Measurements from ENCODE around the gene SNAPC2. TPM values are rescaled to one million over a fixed set of nuclear protein-coding genes. Genes with fewer than 3 reads are reported as not detected.

Gene SNAPC2
- total RNA-seq: 9.5 and 19.7 TPM in 2 replicates

GRCh38 chr19:7919610-7920518, at the start of gene SNAPC2:
TSS of gene SNAPC2 (plus strand) at chr19:7920338. CDS start at chr19:7920367, 29 bp downstream.

GRCh38 chr19:7874076-7874896, 45.9 kb upstream of the SNAPC2 start, which contains the start of gene PRR36:
TSS of gene PRR36 (minus strand) at chr19:7874390. CDS start at chr19:7873689, 701 bp downstream.

GRCh38 chr19:7888145-7888825, 31.9 kb upstream of the SNAPC2 start, which contains the start of gene LRRC8E:
TSS of gene LRRC8E (plus strand) at chr19:7888510. CDS start at chr19:7895604, 7,094 bp downstream.

GRCh38 chr19:7903244-7904073, 16.7 kb upstream of the SNAPC2 start, which contains the start of gene MAP2K7:
TSS of gene MAP2K7 (plus strand) at chr19:7903877. CDS start at chr19:7903945, 68 bp downstream.

GRCh38 chr19:7914598-7915045, 5.5 kb upstream of the SNAPC2 start, which contains the start of gene TGFBR3L:
TSS of gene TGFBR3L (plus strand) at chr19:7914830.

GRCh38 chr19:7926021-7926726, 6.0 kb downstream of the SNAPC2 start, which contains the start of gene CTXN1:
TSS of gene CTXN1 (minus strand) at chr19:7926135. CDS start at chr19:7925538, 597 bp downstream.

GRCh38 chr19:7943444-7944176, 23.5 kb downstream of the SNAPC2 start, which contains the start of gene TIMM44:
TSS of gene TIMM44 (minus strand) at chr19:7943666. CDS start at chr19:7943651, 15 bp downstream.

Other genes starting within 250 kb of the SNAPC2 start
- not detected in 2 replicates for gene MCEMP1, start 243.2 kb upstream of the SNAPC2 start, total RNA-seq
- gene TRAPPC5, start 239.5 kb upstream of the SNAPC2 start, total RNA-seq: 52.3 and 56.1 TPM in 2 replicates
- not detected in 2 replicates for gene FCER2, start 218.2 kb upstream of the SNAPC2 start, total RNA-seq
- not detected in 2 replicates for gene CLEC4G, start 188.2 kb upstream of the SNAPC2 start, total RNA-seq
- gene CD209, start 172.8 kb upstream of the SNAPC2 start, total RNA-seq: not detected in 2 replicates
- not detected in 2 replicates for gene CLEC4M, start 157.1 kb upstream of the SNAPC2 start, total RNA-seq
- gene EVI5L, start 90.1 kb upstream of the SNAPC2 start, total RNA-seq: 19.0 and 25.4 TPM in 2 replicates
- gene PRR36, start 45.9 kb upstream of the SNAPC2 start, total RNA-seq: 0.09 TPM in 1 of 2 replicates, not detected in the other
- gene LRRC8E, start 31.8 kb upstream of the SNAPC2 start, total RNA-seq: 5.9 TPM in 2 replicates
- 7.4 and 13.7 TPM in 2 replicates for gene MAP2K7, start 16.5 kb upstream of the SNAPC2 start, total RNA-seq
- gene TGFBR3L, start 5.5 kb upstream of the SNAPC2 start, total RNA-seq: 1.7 and 2.7 TPM in 2 replicates
- gene CTXN1, start 5.8 kb downstream of the SNAPC2 start, total RNA-seq: 2.1 and 9.5 TPM in 2 replicates
- gene TIMM44, start 23.3 kb downstream of the SNAPC2 start, total RNA-seq: 42.5 and 45.9 TPM in 2 replicates
- gene ELAVL1, start 85.3 kb downstream of the SNAPC2 start, total RNA-seq: 35.6 and 74.0 TPM in 2 replicates
- gene CCL25, start 132.4 kb downstream of the SNAPC2 start, total RNA-seq: not detected in 2 replicates
- not detected in 2 replicates for gene FBN3, start 229.3 kb downstream of the SNAPC2 start, total RNA-seq

Data from smooth muscle cell of the umbilical artery (primary cell).